GM23338 (cell line): ENCODE data around the gene CALY. TPM values are rescaled to one million over a fixed set of nuclear protein-coding genes. Genes with fewer than 3 reads are reported as not detected.

Experiments
- ATAC-seq: fragments of 200-7000 bp; cut with Tn5 transposase; 3 replicates; pipeline ENCODE4 v1.9.1; 2020
- DNase-seq: peaks from one replicate; pipeline ENCODE4 v3.0.0-alpha.2; 2015; ENCODE audit warnings: low spot score
- H2AFZ ChIP-seq: fragments of 200-600 bp; sonication (generic); 2 replicates; pipeline ENCODE4 v1.8.0; 2016; ENCODE audit warnings: antibody characterized with exemption, mild to moderate bottlenecking, moderate library complexity
- H3F3A ChIP-seq: fragments of 200-600 bp; sonication (generic); replicated peaks from 2 replicates; pipeline ENCODE4 v1.8.0; 2017; ENCODE audit warnings: antibody characterized with exemption, mixed run types, low read depth
- H3K27ac ChIP-seq: fragments of 200-600 bp; sonication (generic); 2 replicates; pipeline ENCODE4 v1.6.1; 2016; ENCODE audit warnings: low read depth
- H3K27me3 ChIP-seq: fragments of 200-600 bp; sonication (generic); 2 replicates; pipeline ENCODE4 v1.8.0; 2016; ENCODE audit warnings: mild to moderate bottlenecking, mixed run types, moderate library complexity; ENCODE audit not compliant: insufficient read depth
- H3K36me3 ChIP-seq: fragments of 200-600 bp; sonication (generic); 2 replicates; pipeline ENCODE4 v1.8.0; 2016; ENCODE audit warnings: mild to moderate bottlenecking; ENCODE audit not compliant: insufficient read depth
- H3K4me1 ChIP-seq: fragments of 200-600 bp; sonication (generic); 2 replicates; pipeline ENCODE4 v1.8.0; 2016; ENCODE audit warnings: mild to moderate bottlenecking, moderate library complexity; ENCODE audit not compliant: insufficient read depth
- H3K4me2 ChIP-seq: fragments of 200-600 bp; sonication (generic); 2 replicates; pipeline ENCODE4 v1.7.1; 2017; ENCODE audit warnings: mixed run types
- H3K4me3 ChIP-seq: fragments of 200-600 bp; sonication (generic); 2 replicates; pipeline ENCODE4 v1.6.1; 2016; ENCODE audit warnings: mixed run types
- H3K79me2 ChIP-seq: fragments of 200-600 bp; sonication (generic); replicated peaks from 2 replicates; pipeline ENCODE4 v1.8.0; 2017; ENCODE audit warnings: mild to moderate bottlenecking; ENCODE audit not compliant: insufficient read depth
- H3K9me2 ChIP-seq: fragments of 200-600 bp; sonication (generic); 2 replicates; pipeline ENCODE4 v1.8.0; 2017; ENCODE audit not compliant: insufficient read depth
- H4K20me1 ChIP-seq: fragments of 200-600 bp; sonication (generic); replicated peaks from 2 replicates; pipeline ENCODE4 v1.8.0; 2017; ENCODE audit warnings: mild to moderate bottlenecking; ENCODE audit not compliant: insufficient read depth
- H3K27ac Mint-ChIP-seq: 2 replicates; pipeline ENCODE4 v1.8.0; 2020; ENCODE audit warnings: inconsistent platforms, mild to moderate bottlenecking, moderate library complexity, mixed read lengths
- H3K27me3 Mint-ChIP-seq: 3 replicates; pipeline ENCODE4 v1.8.0; 2022; ENCODE audit warnings: low read depth, mild to moderate bottlenecking, moderate library complexity, mixed read lengths, inconsistent platforms; ENCODE audit not compliant: insufficient read depth, poor library complexity
- H3K36me3 Mint-ChIP-seq: 3 replicates; pipeline ENCODE4 v1.8.0; 2021; ENCODE audit warnings: low read depth, mild to moderate bottlenecking, inconsistent platforms, moderate library complexity, mixed read lengths
- H3K4me1 Mint-ChIP-seq: 3 replicates; pipeline ENCODE4 v1.8.0; 2020; ENCODE audit warnings: mild to moderate bottlenecking, inconsistent platforms, mixed read lengths
- H3K4me3 Mint-ChIP-seq: 3 replicates; pipeline ENCODE4 v1.8.0; 2021; ENCODE audit warnings: moderate library complexity, mild to moderate bottlenecking, inconsistent platforms, mixed read lengths
- H3K9me3 Mint-ChIP-seq: 3 replicates; pipeline ENCODE4 v1.8.0; 2020; ENCODE audit warnings: moderate library complexity, mild to moderate bottlenecking, inconsistent platforms, mixed read lengths
- CREB1 ChIP-seq: fragments of 250-450 bp; sonication (Bioruptor Pico); IDR thresholded peaks from 2 replicates; pipeline ENCODE4 v1.5.0; 2020; ENCODE audit warnings: low read depth, mild to moderate bottlenecking, moderate library complexity
- EZH2 ChIP-seq: fragments of 200-600 bp; sonication (generic); IDR thresholded peaks from one replicate; pipeline ENCODE4 v1.8.0; 2017; ENCODE audit warnings: antibody characterized with exemption, mild to moderate bottlenecking, low read depth; ENCODE audit not compliant: unreplicated experiment
- JUNB ChIP-seq: IDR thresholded peaks from one replicate; pipeline ENCODE4 v1.6.1; 2016; ENCODE audit warnings: antibody characterized with exemption; ENCODE audit not compliant: unreplicated experiment
- NANOG ChIP-seq: IDR thresholded peaks from 2 replicates; pipeline ENCODE4 v1.6.1; 2016; ENCODE audit warnings: antibody characterized with exemption, borderline replicate concordance
- POLR2AphosphoS5 ChIP-seq: IDR thresholded peaks from 2 replicates; pipeline ENCODE4 v1.6.1; 2016; ENCODE audit warnings: antibody characterized with exemption, low read depth
- STAT1 ChIP-seq: IDR thresholded peaks from one replicate; pipeline ENCODE4 v1.6.1; 2016; ENCODE audit warnings: antibody characterized with exemption; ENCODE audit not compliant: unreplicated experiment
- ZNF331 ChIP-seq: fragments of 250-450 bp; sonication (Bioruptor Pico); IDR thresholded peaks from 2 replicates; pipeline ENCODE4 v1.5.0; 2020; ENCODE audit warnings: low read depth, mild to moderate bottlenecking, moderate library complexity
- polyA plus RNA-seq: library from polyadenylated mRNA; unstranded; fragments of >200 nt; fragmentation: Nextera tagmentation; extraction: Ambion mirVana; gene quantifications from 2 replicates; pipeline ENCODE4 v1.2.1, GENCODE V29; 2016
- total RNA-seq: library from RNA; depleted of rRNA; stranded (reverse); fragments of >200 nt; shearing (Covaris generic); gene quantifications from 2 replicates; pipeline ENCODE4 v1.2.3, GENCODE V29; 2014

CALY gene
- total and polyA plus RNA-seq, 2 experiments from 2014 or later: 1.0 to 8.0 TPM

GRCh38 chr10:133306941-133307379, 29.7 kb downstream of the CALY start:
- DNase-seq (no peak), ATAC-seq (no peak)
- TF ChIP-seq ZNF331 (CRISPR knock-in tag) (no peak), JUNB (no peak)
- peaks cover 2% of the 10 kb centered on the region; the same call in 2 of the 3 replicates for H3K9me3 Mint-ChIP-seq
- H3K27me3 Mint-ChIP-seq: peaks cover 8% of the 10 kb centered on the region
- H3K27ac Mint-ChIP-seq: no peak overlapping the region
- H3K27ac ChIP-seq: no peak overlapping the region
- H2AFZ ChIP-seq: no peak overlapping the region
- no peaks in the 10 kb centered on the region for H3K9me2 ChIP-seq
- H3K36me3 ChIP-seq: peaks cover 5% of the 10 kb centered on the region; the same call in 1 of the 2 replicates
- H3K36me3 Mint-ChIP-seq: peaks cover 24% of the 10 kb centered on the region
- H3K4me1 Mint-ChIP-seq: peaks cover 4% of the 10 kb centered on the region
- H3K4me3 Mint-ChIP-seq: peak overlapping the region; percentile 60
- no peaks in the 10 kb centered on the region for H3K27me3 ChIP-seq
- peaks cover 24% of the 10 kb centered on the region for H4K20me1 ChIP-seq
- no peak overlapping the region; the same call in 1 of the 2 replicates for H3K4me3 ChIP-seq
- peaks cover 47% of the 10 kb centered on the region for H3K79me2 ChIP-seq
- peaks cover 10% of the 10 kb centered on the region; the same call in 1 of the 2 replicates for H3K4me1 ChIP-seq
- peaks cover 18% of the 10 kb centered on the region for H3F3A ChIP-seq
- H3K4me2 ChIP-seq: no peak overlapping the region

- peaks cover 10% of the 10 kb centered on the region; the same call in 1 of the 2 replicates for H3K4me1 ChIP-seq
- H3K27ac ChIP-seq: no peak overlapping the region
- no peaks in the 10 kb centered on the region for H3K9me2 ChIP-seq
- no peak overlapping the region for H3K4me2 ChIP-seq
- peaks cover 15% of the 10 kb centered on the region for H3F3A ChIP-seq
- Mint-ChIP-seq H3K4me3 (no peak overlapping the region), H3K4me1 (peaks cover 4% of the 10 kb centered on the region), H3K27ac (no peak overlapping the region), H3K27me3 (peaks cover 8% of the 10 kb centered on the region), H3K9me3 (peaks cover 2% of the 10 kb centered on the region; the same call in 2 of the 3 replicates), H3K36me3 (peaks cover 18% of the 10 kb centered on the region)
- peaks cover 47% of the 10 kb centered on the region for H3K79me2 ChIP-seq
- peaks cover 6% of the 10 kb centered on the region; the same call in 1 of the 2 replicates for H3K36me3 ChIP-seq
- no peak for DNase-seq
- H2AFZ ChIP-seq: no peak overlapping the region
- no peak for TF ChIP-seq ZNF331 (CRISPR knock-in tag)
- TF ChIP-seq CREB1: no peak
- ATAC-seq: no peak
- peaks cover 24% of the 10 kb centered on the region for H4K20me1 ChIP-seq
- no peaks in the 10 kb centered on the region for H3K27me3 ChIP-seq
- no peak overlapping the region for H3K4me3 ChIP-seq
Measured at GRCh38 chr10:133306097-133306476, 30.6 kb downstream of the CALY start.

- peaks cover 45% of the 10 kb centered on the region for H3K79me2 ChIP-seq
- peaks cover 10% of the 10 kb centered on the region for H3F3A ChIP-seq
- Mint-ChIP-seq H3K9me3 (peaks cover 1% of the 10 kb centered on the region; the same call in 2 of the 3 replicates), H3K27ac (no peak overlapping the region), H3K36me3 (peaks cover 33% of the 10 kb centered on the region), H3K27me3 (peaks cover 5% of the 10 kb centered on the region), H3K4me3 (no peak overlapping the region), H3K4me1 (peaks cover 4% of the 10 kb centered on the region)
- no peak for TF ChIP-seq POLR2AphosphoS5
- no peak for TF ChIP-seq EZH2
- TF ChIP-seq CREB1: no peak
- TF ChIP-seq STAT1: no peak
- TF ChIP-seq NANOG: no peak
- no peaks in the 10 kb centered on the region for H3K27me3 ChIP-seq
- H4K20me1 ChIP-seq: peaks cover 24% of the 10 kb centered on the region
- H3K4me2 ChIP-seq: no peak overlapping the region
- peaks cover 10% of the 10 kb centered on the region; the same call in 1 of the 2 replicates for H3K4me1 ChIP-seq
- no peak overlapping the region for H3K4me3 ChIP-seq
- ATAC-seq (no peak), DNase-seq (no peak)
- H2AFZ ChIP-seq: no peak overlapping the region
- H3K9me2 ChIP-seq: no peaks in the 10 kb centered on the region
- H3K36me3 ChIP-seq: peaks cover 17% of the 10 kb centered on the region
- H3K27ac ChIP-seq: no peak overlapping the region
Measured at GRCh38 chr10:133303206-133303605, 33.5 kb downstream of the CALY start.
